ENCODE results near the gene PROK1.
"Not testable (repeated sequence)": the region's sequence is repeated elsewhere in the genome, so short reads cannot be mapped to it uniquely, and the experiment has no call there.

Gene PROK1

DNA sequence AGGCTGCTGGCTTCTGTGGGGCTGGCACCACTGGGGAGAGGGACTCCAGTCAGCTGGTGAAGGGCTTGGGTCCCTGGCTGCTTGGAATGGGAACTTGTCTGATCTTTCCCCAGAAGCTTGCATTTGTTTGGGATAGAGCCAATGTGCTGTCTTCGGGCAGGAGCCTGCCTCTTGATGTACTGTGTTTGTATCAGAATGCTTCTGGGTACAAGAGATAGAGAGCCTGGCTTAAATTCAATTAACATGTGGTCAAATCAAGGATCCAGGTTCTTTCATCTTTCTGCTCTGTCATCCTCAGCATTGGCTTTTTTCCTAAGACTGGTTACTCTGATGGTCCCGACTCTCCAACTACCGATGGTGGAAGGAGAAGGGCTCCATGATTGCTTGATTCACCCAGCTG is 16.0 kb upstream of the PROK1 start:
- no peak for DNase-seq

DNA sequence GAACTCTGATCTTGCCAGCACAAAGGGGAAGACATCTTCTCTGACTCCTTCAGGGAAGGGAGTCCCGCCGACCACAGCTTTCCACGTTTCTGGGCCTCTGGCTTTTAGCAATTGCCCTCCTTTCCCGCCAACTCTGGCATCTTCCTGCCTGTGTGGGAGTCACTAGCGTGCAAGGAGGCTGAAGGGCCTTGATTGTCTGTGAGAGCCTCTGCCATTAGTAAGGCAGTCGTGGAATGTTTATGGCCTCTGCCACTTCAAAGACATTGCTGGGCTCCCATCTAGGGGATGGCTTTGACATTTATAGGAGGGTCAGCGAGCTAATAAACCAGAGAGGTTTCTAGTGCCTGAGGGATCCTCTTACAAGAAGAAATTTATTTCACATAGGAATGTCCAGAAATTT is 14.3 kb upstream of the PROK1 start:
- no peak for DNase-seq

DNA sequence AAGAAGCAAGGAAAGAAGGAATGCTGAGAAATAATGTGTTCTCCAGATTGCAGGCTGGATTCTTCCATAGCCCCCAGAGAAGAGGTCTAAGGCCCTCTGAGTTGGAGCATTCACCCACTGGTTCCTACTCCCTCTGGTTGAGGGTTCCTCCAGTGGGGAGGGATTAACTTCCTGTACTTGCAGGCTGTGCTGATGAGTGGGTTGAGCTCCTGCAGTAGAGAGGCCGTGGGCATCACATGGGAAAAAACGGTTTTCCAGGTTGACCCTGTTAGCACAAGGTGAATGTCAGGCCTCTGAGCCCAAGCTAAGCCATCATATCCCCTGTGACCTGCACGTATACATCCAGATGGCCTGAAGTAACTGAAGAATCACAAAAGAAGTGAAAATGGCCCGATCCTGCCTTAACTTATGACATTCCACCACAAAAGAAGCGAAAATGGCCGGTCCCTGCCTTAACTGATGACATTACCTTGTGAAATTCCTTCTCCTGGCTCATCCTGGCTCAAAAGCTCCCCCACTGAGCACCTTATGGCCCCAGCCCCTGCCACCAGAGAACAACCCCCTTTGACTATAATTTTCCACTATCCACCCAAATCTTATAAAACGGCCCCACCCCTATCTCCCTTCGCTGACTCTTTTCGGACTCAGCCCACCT is 13.2 kb upstream of the PROK1 start:
- DNase-seq = not testable (repeated sequence)

DNA sequence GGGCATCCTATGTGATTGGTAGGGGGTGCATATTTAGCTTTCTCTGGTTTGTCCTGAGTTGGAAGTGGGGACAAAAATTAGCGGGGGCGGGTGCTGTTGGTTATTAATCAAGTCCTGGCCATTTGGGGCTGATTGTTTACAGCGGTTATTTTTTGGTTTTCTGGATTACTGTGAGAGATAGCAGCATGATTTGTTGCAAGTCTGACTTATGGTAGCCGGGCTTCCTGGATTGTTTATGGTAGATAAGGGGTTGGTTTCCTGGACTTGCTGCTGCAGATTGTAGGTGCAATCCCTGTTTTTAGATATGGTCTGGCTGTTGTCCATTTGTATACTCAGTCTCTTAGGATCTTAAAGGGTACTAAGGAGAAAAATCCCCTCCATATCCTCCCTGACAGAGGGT is 12.1 kb upstream of the PROK1 start:
- no peak for DNase-seq

DNA sequence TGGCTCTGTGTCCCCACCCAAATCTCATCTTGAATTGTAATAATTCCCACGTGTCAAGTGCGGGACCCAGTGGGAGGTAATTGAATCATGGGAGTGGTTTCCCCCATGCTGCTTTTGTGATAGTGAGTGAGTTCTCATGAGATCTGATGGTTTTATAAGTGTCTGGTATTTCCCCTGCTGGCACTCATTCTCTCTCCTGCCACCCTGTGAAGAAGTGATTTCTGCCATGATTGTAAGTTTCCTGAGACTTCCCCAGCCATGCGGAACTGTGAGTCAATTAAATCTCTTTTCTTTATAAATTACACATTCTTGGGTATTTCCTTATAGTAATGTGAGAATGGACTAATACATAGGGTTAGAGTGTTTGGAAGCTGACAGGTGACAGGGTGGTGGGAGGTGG is 11.1 kb upstream of the PROK1 start:
- not testable (repeated sequence) for DNase-seq

DNA sequence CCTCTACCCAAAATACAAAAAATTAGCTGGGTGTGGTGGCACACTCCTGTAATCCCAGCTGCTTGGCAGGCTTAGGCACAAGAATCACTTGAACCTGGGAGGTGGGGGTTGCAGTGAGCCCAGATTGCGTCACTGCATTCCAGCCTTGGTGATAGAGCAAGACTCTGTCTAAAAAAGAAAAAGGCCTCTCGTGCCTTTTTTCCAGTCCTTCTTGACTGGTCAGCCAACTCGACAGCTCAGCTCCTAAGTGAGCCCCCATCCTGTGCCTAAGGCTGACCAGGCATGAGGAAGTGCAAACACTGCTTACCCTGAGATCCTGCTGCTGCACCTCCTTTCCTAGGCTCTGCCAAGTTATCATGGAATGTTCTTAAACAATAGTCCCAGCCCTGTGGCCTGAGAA is 10.1 kb upstream of the PROK1 start:
- DNase-seq = no peak

DNA sequence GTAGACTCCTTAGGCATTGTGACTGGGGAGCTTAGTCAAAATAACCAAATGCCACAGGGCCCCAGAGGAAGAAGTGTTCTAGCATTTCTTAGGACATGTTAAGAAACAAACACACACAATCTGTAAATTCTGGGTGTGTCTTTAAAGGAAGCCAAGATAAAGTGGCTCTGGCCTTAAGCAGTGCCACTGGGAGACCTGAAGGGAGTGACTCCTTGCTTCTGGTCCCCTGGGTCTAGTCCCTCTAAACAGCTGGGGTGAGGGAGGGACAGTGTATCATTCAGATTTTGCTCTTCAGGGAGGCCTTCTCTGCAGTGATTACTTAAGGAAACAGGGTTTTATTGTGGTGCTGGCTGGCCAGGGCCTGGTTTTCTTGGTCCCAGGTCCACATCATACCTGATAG is 9.1 kb upstream of the PROK1 start:
- DNase-seq = no peak

DNA sequence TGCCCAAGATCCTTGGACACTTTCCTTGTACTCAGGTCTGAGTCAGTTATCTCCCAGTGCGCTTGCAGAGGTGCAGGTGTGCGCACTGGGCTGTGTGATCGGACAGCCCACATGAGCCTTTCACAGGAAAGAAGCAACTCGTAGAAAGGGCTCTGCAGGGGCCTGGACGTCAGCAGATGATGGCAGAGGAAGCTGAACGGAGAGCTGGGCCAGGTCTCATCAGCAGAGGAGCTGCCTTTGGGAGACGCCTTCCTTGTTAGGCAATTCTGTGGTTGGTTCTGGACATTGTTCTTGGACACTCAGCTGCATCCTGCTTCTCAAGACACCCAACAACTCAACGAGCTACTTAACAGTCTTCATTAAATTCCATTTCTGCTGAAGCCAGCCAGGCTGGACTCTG is 7.5 kb upstream of the PROK1 start:
- no peak for DNase-seq

DNA sequence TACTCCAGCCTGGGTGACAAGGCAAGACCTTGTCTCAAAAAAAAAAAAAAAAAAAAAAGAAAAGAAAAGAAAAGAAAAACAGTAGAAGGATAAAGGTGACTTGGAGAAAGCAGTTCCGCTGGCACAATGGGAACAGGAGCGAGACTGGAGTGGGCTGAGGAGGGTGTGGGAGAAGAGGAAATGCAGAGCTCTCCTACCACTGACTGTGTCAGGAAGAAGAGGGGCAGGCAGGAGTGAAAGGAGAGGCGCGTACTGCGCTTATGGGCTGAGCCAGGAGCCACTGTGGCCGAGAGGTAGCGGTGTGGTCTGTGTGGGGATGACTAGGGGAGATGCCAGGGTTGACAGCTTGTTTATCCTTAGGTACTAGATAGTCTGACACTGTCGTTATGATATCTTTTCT is 6.4 kb upstream of the PROK1 start:
- DNase-seq = no peak

DNA sequence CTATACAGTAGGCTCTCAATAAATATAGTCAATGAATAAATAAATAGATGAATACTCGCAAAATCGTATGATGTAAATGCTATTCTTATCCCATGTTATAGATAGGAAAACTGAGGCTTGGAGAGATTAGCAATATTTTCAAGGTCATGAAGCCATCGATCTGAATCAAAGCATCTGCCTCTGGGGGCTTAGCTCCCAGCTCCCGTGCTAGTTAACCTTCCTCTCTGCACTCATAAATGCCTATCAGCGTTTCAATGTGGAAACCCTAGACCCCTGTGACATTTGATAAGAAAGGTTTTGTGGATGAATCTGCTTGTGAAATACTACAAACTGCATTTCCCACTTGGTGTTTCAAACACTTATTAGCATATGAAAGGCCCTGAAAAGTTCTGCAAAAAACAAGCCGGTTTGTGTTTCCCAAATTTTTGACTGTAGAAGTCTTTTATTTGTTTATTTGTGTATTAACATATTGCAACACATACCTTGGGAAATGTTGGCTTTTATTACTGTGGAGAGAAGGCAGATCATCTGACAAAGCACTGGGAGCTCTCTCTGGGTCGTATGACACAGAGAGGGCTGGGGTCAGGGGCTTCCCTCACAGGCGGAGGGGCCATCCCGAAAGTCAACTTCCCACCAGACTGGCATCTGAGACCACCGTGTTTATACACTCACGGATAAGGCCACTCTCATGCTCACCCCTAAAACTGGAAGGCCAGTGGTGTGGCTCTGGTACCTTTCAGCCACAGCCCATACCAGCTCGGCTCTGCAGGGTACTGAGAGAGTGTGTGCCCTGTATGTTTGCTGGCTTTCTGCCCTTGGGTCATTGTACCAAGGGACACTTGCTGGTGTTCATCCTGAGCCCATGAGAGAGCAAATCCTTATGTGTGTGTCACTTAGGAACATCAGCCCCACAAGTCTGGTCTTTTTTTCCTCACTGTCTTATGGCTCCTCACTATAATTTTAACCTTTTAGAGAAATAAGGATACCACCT is 993 bp upstream of the PROK1 start:
- DNase-seq = no peak

DNA sequence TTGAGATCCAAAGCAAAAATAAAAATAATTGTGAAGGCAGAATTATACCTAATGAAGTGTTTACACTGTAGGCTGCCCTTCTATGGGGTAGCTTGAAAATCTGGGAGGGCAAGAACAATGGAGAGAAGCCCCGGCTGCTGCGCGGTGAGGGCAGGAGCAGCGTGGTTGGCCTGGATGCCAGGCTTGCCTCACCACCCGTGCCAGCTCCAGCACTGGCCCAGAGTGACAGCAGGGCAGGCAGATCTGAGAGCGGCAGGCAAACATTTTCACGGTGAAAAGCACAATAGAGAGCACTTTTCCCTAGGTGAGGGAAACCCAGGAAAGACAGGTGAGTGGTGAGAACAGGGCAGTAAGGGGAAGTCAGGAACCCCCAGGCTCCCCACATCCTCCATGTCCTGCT is 1.4 kb downstream of the PROK1 start:
- DNase-seq = no peak

DNA sequence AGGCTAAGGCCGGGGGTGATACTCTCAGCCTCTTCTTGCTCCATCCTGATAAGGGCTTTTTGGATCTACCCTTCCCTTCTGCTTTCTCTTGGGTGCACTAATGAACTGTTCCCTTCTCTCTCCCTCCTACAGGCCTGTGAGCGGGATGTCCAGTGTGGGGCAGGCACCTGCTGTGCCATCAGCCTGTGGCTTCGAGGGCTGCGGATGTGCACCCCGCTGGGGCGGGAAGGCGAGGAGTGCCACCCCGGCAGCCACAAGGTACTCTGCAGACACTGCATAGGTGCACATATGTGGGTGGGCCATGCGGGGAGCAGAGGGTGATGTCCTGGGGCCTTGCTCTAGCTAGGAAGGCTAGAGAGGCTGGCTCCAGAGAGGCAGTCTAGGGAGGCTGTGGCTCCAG is 2.9 kb downstream of the PROK1 start:
- DNase-seq = no peak

DNA sequence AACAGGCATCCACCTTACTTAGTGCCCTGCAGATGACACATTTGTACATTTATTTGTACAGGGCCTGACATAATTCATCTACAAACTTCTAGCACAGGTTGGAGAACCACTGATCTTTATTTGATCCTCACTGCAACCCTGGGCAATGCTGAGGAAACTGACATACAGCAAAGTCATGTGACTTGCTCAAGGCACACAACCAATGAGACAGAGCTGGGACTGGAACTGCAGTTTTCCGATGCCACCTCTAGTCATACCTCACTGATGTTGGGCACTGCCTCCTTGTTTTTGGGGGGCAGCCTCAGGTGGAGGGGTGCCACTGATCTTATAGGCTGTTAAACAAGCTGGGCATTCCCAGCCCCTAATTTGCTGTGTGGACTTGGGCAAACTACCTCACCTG is 3.4 kb downstream of the PROK1 start:
- DNase-seq = no peak

DNA sequence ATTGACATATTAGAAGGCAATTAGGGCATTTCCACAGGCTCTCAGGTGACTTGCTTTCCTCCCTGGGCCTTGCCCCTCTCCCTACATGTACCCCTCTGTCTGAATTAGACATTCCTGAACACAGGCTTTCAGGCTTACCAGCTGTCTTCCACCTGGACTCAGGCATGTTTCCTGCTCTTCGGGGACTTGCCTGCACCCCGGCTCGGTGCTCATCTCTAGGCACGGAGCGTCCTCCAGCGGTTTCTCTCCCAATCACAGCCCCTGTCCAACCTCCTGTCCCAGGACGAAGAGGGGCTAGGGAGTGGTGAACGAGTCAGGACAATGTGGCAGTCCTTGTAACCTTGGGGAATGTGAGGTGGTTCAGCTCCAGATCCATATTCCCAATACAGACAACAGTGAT is 4.2 kb downstream of the PROK1 start:
- no peak for DNase-seq

DNA sequence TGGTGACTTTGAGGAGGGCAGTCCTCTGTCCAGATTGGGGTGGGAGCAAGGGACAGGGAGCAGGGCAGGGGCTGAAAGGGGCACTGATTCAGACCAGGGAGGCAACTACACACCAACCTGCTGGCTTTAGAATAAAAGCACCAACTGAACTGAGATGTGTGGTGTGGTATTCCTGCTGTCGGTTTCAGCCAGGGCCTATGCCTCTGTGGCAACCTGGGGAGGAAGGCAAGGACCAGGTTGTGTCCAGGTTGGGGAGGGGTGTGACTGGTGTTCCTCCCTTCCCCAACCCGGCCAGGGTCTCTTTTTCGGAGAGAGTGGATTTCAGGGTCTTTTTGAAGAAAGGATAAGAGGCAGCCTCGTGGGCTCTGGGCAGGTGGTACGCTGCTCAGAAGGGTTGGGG is 6.3 kb downstream of the PROK1 start:
- no peak for DNase-seq

DNA sequence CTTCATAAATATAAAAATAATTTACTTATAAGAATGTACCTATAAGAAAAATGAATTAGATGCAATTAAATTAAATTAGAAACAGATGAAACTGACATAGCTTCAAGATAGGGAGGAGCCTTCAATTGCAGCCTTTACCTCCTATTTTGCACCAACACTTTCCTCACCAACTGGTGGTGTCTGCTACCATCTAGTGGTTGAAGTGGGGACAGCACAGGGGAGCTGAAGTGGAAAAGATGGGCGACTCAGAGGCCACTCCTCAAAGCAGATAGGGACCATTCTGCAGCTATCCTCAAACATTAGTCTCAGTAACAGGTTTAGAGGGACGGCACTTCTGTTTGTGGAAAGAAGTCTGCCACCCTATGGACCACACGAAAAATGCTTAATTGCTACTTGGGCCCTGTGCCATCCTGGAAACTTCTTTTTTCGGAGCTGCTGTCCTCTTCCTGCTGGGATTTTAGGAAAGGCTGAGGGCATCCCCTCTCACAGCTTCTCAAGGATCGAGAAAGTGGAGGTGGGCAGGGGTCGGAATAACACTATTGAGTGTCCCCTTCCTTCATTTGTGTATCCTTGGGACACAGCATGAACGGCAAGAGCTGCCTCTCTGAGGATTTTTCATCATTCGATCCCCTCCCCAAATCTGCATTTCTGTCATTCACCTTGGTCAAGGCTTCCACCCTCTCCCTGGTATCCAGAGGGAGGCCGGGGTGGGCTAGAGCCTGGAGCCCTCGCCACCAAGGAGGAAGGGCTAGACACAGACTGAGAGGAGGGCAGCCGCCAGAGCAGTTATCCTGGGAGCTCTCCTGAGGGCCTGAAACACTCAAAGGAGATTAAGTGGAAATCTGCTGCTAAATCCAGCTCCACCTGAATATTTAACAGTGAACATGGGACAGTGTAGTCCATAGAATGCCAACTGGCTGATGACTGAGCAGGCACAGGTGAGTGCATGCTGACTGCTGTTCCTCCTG is 9.6 kb downstream of the PROK1 start:
- DNase-seq = peak; percentile 76 to 91 (median 87)

DNA sequence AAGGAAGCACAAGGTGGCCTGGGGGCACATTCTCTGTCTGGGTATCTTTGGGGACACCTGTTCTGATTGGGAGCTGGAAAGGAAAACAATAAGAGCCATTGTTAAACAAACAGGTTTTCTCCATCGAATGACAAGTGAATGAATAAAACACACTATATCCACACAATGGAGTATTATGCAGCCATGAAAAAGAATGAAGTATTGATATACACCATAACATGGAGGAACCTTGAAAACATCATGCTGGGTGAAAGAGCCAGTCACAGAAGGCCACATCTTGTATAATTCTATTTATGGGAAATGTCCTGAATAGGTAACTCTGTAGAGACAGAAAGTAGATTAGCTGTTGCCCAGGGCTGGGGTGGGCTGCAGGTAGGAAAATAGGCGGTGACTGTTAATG is 11.1 kb downstream of the PROK1 start:
- no peak for DNase-seq

DNA sequence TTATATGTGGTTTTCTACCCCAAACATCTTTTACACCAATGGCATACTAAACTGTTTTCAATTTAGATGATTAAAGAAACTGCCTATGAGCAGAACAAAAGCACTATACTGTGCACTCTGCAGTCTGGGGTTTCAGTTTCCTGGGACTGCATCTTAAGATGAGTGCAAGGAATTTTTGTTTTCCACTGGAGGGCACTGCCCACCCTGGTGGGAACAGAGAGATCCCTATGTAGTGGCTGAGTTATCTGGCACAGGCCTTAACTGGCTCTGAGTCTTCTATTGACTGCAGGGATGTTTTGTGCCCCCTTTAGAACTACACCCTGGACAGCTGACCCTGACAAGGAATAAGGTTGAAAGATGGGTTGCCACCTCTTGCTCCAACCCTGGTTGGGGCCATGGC is 12.0 kb downstream of the PROK1 start:
- DNase-seq = no peak

DNA sequence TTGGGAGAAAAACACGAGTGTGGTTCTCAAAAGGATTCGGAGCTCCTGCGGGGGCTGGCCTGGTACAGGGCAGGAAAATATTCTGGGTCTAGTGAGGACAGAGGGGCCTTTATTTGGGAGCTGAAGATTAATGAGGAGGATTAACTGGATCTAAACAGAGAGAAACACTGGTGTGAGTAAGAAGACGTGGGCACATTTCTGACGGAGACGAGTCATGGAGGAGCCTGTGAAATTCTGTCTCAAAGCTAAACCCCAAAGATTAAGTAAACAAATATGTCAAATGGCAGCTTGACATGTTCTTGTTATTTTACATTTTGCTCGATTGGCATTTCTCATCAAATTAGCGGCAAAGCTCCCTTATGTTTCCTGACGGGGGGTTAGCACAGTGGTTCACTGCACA is 12.8 kb downstream of the PROK1 start:
- no peak for DNase-seq

DNA sequence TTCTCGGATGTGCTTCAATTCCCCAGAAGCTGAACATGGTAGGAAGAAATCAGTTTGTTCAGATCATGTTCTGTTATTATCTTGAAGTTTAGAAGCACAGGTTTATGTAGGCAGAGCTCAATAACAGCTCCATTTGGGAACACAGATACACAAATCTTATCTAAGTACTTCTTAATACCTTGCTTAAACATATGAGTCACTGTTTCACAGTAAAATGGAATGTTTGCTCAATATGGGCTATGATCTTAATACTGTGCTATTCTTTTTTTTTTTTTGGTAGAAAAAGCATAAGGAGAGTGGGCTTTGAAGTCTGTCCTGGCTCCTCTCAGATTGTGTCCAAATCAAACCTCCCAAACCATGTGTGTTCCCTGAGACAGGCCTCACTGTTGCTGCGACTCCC is 13.4 kb downstream of the PROK1 start:
- no peak for DNase-seq

DNA sequence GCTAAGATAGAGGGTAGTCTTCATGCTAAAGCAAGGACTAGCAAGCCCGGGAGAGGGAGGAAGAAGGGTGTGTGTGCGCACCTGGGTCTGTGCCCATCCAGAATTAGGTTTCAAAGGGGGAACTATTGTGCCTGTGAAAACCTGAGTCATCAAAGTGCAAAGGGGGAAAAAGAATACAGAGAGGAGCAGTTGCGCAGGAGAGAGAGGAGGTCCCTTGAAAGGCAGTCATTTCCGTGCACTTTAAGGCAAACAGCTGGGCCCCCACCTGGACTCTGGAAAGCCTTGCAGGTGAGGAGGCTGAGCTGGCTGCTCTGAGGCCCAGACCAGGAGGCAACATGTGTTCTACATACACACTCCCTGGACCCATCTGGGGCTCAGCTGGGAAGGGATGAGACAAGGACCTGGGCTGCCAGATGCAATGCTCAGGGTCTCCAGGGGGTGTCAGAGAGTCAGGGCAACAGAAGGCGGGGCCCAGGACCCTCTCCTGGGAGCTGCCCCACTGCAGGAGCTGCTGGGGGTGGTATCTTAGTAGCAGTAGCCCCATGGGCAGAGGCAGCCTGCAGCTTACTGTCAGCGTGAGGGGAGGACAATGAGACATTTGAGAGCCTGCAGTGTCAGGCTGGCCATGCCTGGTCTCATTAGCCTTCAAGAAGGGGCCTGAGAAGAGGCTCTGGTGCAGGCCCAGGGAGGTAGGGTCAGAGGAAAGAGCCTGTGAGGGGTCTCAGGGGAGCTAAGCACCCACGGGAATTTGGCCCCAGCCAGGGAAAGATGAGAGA is 14.3 kb downstream of the PROK1 start:
- DNase-seq = no peak

DNA sequence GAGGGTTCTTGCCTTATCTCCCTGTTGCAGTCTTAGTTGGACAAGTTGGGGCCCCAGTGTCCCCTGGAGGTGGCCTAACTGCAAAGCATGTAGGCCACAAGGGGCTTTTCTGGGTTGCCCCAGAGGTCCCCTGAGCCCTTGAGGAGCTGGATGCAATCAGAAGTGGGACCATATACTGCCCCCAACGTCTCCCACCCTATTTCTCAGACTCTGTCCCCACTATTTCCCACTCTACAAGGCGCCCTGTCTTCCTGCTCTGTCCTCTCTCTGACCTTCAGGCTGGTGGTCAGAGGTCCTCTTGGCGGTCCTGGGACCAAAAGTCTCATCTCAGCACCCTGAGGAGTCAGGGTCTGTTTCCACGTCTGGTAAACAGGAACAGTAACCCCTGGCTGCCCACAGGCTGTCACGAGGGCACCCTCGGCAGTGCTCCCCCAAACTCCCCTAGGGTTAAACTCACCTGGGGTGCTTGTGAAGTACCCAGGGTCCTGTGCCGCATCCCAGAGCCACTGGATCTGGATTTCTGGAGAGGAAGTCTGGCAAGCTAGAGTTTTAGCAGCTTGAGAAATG is 14.9 kb downstream of the PROK1 start:
- DNase-seq = no peak

Measured in NCI-H1417 (cell line).